Neuronal stem cell (in vitro differentiated cells): ENCODE results near the gene VEGFC.

Experiments
- DNase-seq: peaks from one replicate; pipeline ENCODE4 v3.0.0-alpha.2; 2013; ENCODE audit warnings: low spot score
- H2AFZ ChIP-seq: one replicate; pipeline ENCODE4 v1.6.1; 2013; ENCODE audit warnings: mild to moderate bottlenecking, low read length, inconsistent platforms
- H2AK5ac ChIP-seq: 2 replicates; pipeline ENCODE4 v1.6.1; 2013; ENCODE audit warnings: low read depth, mild to moderate bottlenecking, inconsistent platforms, low read length, moderate library complexity, mixed read lengths
- H2BK120ac ChIP-seq: 2 replicates; pipeline ENCODE4 v1.6.1; 2013; ENCODE audit warnings: low read depth, mild to moderate bottlenecking, inconsistent platforms, low read length, moderate library complexity, mixed read lengths
- H2BK12ac ChIP-seq: one replicate; pipeline ENCODE4 v1.6.1; 2013; ENCODE audit warnings: low read length, inconsistent platforms
- H2BK15ac ChIP-seq: 2 replicates; pipeline ENCODE4 v1.6.1; 2013; ENCODE audit warnings: mild to moderate bottlenecking, low read length, inconsistent platforms, mixed read lengths
- H2BK5ac ChIP-seq: one replicate; pipeline ENCODE4 v1.6.1; 2013; ENCODE audit warnings: inconsistent platforms, mild to moderate bottlenecking, low read length, moderate library complexity
- H3K14ac ChIP-seq: one replicate; pipeline ENCODE4 v1.6.1; 2013; ENCODE audit warnings: low read length, inconsistent platforms
- H3K18ac ChIP-seq: 2 replicates; pipeline ENCODE4 v1.6.1; 2013; ENCODE audit warnings: low read length, inconsistent platforms
- H3K23ac ChIP-seq: 2 replicates; pipeline ENCODE4 v1.6.1; 2013; ENCODE audit warnings: low read depth, mild to moderate bottlenecking, mixed read lengths, low read length, inconsistent platforms; ENCODE audit not compliant: poor library complexity
- H3K27ac ChIP-seq: replicated peaks from 3 replicates; pipeline ENCODE4 v1.5.1; 2013; ENCODE audit warnings: low read length, inconsistent platforms
- H3K27me3 ChIP-seq, 3 experiments: 2 replicates each; pipeline ENCODE4 v1.6.1; 2013; ENCODE audit warnings: low read length in 3 of 3, mild to moderate bottlenecking in 2 of 3, inconsistent platforms in 1 of 3, low read depth in 1 of 3, mixed read lengths in 1 of 3, moderate library complexity in 1 of 3; ENCODE audit not compliant: control insufficient read depth in 3 of 3, insufficient read depth in 3 of 3
- H3K36me3 ChIP-seq, 2 donors: replicated peaks in 1 of 2; 2 replicates each; pipeline ENCODE4 v1.6.1; 2013; ENCODE audit warnings: low read length in 2 of 2; ENCODE audit not compliant: control insufficient read depth in 2 of 2, insufficient read depth in 2 of 2
- H3K4ac ChIP-seq: 2 replicates; pipeline ENCODE4 v1.6.1; 2013; ENCODE audit warnings: inconsistent platforms, mild to moderate bottlenecking, low read length, moderate library complexity
- H3K4me1 ChIP-seq, 2 donors: 1 replicate in 1 of 2; 2 replicates in 1 of 2; pipeline ENCODE4 v1.6.1; 2013; ENCODE audit warnings: low read length in 2 of 2, low read depth in 1 of 2; ENCODE audit not compliant: control insufficient read depth in 2 of 2, insufficient read depth in 1 of 2
- H3K4me2 ChIP-seq: one replicate; pipeline ENCODE4 v1.6.1; 2013; ENCODE audit warnings: mild to moderate bottlenecking, low read length, inconsistent platforms; ENCODE audit not compliant: insufficient read depth, poor library complexity, severe bottlenecking
- H3K4me3 ChIP-seq, 2 donors: 2 replicates each; pipeline ENCODE4 v1.5.1; 2013; ENCODE audit warnings: low read length in 2 of 2, mild to moderate bottlenecking in 2 of 2, inconsistent platforms in 1 of 2, moderate library complexity in 1 of 2
- H3K79me1 ChIP-seq: one replicate; pipeline ENCODE4 v1.6.1; 2013; ENCODE audit warnings: low read depth, mild to moderate bottlenecking, inconsistent platforms, low read length, moderate library complexity
- H3K9ac ChIP-seq: one replicate; pipeline ENCODE4 v1.6.1; 2013; ENCODE audit warnings: mild to moderate bottlenecking, low read depth, low read length, inconsistent platforms; ENCODE audit not compliant: poor library complexity
- H3K9me3 ChIP-seq, 2 donors: replicated peaks in 1 of 2; 2 replicates each; pipeline versions ENCODE3 to v1.6.1; 2013; ENCODE audit warnings: low read length in 2 of 2, mild to moderate bottlenecking in 2 of 2, inconsistent platforms in 1 of 2, low read depth in 1 of 2, mixed read lengths in 1 of 2, moderate library complexity in 1 of 2; ENCODE audit not compliant: control insufficient read depth in 2 of 2, insufficient read depth in 1 of 2
- H4K8ac ChIP-seq: one replicate; pipeline ENCODE4 v1.6.1; 2013; ENCODE audit warnings: low read depth, mild to moderate bottlenecking, inconsistent platforms, low read length, moderate library complexity
- H4K91ac ChIP-seq: one replicate; pipeline ENCODE4 v1.6.1; 2013; ENCODE audit warnings: low read length, low read depth, mild to moderate bottlenecking, inconsistent platforms; ENCODE audit not compliant: poor library complexity
- WGBS, 2 donors: extraction: QIAGEN DNeasy Blood & Tissue Kit; methylation state at CpG; one replicate each; pipeline ENCODE4 v1.1.7; 2013; ENCODE audit warnings: missing lambda C conversion rate in 2 of 2, mixed read lengths in 1 of 2; ENCODE audit not compliant: insufficient read length in 2 of 2, insufficient replicate concordance in 1 of 2; ENCODE audit errors: extremely low coverage in 2 of 2; 5-methylcytosine and 5-hydroxymethylcytosine counted together

VEGFC gene

DNA sequence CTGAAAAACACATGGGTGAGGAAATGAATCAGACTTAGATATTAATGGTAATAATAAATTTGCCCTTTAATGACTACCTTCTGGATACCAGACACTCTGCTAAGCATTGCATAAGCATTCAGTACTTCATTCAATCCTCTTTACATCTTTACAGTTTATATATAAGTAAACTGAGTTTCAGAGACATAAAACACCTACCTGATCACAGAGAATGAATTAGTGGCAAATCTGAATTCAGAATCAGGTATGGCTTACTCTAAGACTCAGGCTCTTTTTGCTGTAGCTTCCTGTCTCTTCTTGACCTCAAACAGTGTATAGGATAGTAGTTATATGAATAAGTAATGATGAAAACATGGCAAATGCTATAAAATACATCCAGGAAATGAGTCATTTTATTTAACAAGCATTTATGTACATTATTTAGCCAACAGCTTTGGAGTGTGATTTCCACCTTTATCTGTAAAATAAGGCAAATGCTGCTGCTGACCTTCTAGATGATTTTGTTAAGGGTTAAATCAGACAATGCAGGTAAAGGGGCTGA is 83.9 kb downstream of the VEGFC start:
- no peak overlapping the region for H2AK5ac ChIP-seq
- no peak for DNase-seq
- no peak overlapping the region for H3K4me3 ChIP-seq
- H3K18ac ChIP-seq, result no peak overlapping the region
- no peak overlapping the region for H3K4me2 ChIP-seq
- no peak overlapping the region for H4K8ac ChIP-seq
- no peaks in the 10 kb centered on the region for H3K4me1 ChIP-seq
- H3K4ac ChIP-seq, result no peak overlapping the region
- H3K27ac ChIP-seq, result no peak overlapping the region
- no peak overlapping the region for H2BK5ac ChIP-seq
- H3K9ac ChIP-seq, result no peak overlapping the region
- H3K79me1 ChIP-seq, result no peaks in the 10 kb centered on the region
- no peak overlapping the region for H3K14ac ChIP-seq
- no peaks in the 10 kb centered on the region for H3K9me3 ChIP-seq
- H2BK15ac ChIP-seq, result no peak overlapping the region
- no peak overlapping the region for H2AFZ ChIP-seq
- H3K23ac ChIP-seq, result no peak overlapping the region
- no peaks in the 10 kb centered on the region for H3K27me3 ChIP-seq
- no peak overlapping the region for H2BK120ac ChIP-seq
- no peak overlapping the region for H2BK12ac ChIP-seq
- H4K91ac ChIP-seq, result no peak overlapping the region
- no peaks in the 10 kb centered on the region for H3K36me3 ChIP-seq

DNA sequence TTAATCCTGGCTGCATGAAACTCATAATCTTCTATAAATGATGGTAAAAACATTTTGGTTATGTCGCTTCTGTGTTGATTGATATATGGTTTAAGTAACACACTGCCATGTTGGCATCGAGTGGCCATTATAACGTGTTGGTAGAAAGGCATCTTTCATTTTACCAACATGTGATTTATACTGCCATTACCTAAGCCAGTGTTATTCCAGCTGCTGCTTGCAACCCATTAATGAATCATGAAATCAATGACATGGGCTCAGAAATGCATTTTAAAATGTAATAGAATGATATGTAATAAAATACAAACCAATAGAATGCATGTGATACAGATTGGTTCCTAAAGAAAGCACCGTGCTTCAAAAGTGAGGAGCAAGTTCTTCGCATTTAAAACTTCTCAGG is 102.0 kb downstream of the VEGFC start:
- Histone ChIP-seq H4K91ac (no peak overlapping the region), H2BK12ac (no peak overlapping the region), H2AK5ac (no peak overlapping the region), H3K9me3 (no peaks in the 10 kb centered on the region), H3K4me1 (no peaks in the 10 kb centered on the region), H3K23ac (no peak overlapping the region), H3K4me2 (no peak overlapping the region), H2AFZ (no peak overlapping the region), H3K79me1 (no peaks in the 10 kb centered on the region), H2BK15ac (no peak overlapping the region), H4K8ac (no peak overlapping the region), H3K18ac (no peak overlapping the region), H3K27me3 (no peaks in the 10 kb centered on the region), H2BK120ac (no peak overlapping the region), H3K4me3 (no peak overlapping the region), H3K4ac (no peak overlapping the region), H2BK5ac (no peak overlapping the region), H3K27ac (no peak overlapping the region), H3K14ac (no peak overlapping the region), H3K36me3 (no peaks in the 10 kb centered on the region), H3K9ac (no peak overlapping the region)
- DNase-seq, result no peak
- WGBS, 2 donors, result no CpG with 5 or more reads among the region's 5 CpGs

DNA sequence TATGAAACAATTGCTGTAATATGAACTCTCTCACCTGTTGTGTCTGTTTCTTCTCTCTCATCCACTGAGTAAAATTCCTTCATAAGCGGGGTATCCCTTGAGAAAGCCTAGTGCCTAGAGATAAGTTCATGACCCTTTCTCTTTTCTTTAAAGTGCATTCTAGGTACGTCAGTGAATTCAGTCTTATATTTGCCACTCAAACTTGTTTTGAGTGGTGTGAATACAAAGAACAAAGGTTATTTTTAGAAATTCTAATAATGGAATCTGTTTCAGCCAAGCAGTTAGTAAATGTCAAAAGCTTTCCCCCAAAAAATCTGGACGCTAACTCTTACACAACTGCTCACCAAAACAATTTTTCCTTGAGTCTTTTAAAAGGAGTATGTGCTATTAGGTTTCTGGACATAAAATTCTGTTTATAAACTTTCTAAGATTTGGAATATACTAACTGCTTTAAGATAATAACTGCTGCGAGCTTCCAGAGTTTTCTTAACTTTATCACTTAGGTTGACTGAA is 112.0 kb downstream of the VEGFC start:
- Histone ChIP-seq H3K27me3 (no peaks in the 10 kb centered on the region), H3K9me3 (peaks cover 2 to 4% of the 10 kb centered on the region in 2 donors), H3K4me1 (no peaks in the 10 kb centered on the region), H2BK5ac (no peak overlapping the region), H4K8ac (no peak overlapping the region), H3K4me3 (no peak overlapping the region), H4K91ac (no peak overlapping the region), H3K23ac (no peak overlapping the region), H3K27ac (no peak overlapping the region), H2BK15ac (no peak overlapping the region), H3K18ac (no peak overlapping the region), H3K4me2 (no peak overlapping the region), H3K36me3 (no peaks in the 10 kb centered on the region), H3K14ac (no peak overlapping the region), H2AK5ac (no peak overlapping the region), H2AFZ (no peak overlapping the region), H2BK120ac (no peak overlapping the region), H3K4ac (no peak overlapping the region), H3K9ac (no peak overlapping the region), H2BK12ac (no peak overlapping the region), H3K79me1 (no peaks in the 10 kb centered on the region)
- DNase-seq, result no peak
- no CpG with 5 or more reads among the region's 4 CpGs for WGBS, 2 donors

DNA sequence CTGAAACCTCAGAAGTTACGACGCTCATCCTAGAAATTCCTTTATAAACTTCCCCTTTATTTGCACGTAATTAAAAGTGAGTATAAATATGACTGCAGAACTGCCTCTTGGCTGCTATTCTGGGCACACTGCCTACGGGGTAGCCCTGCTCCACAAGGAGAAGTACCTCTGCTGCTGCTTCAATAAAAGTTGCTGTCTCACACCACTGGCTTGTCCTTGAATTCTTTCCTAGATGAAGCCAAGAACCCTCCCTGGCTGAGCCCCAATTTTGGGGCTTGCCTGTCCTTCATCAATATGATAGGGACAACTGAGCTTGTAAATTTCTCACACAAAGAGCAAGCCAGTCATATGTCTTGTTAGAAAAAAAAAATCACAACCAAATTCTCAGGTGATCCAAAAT is 115.8 kb downstream of the VEGFC start:
- no CpG with 5 or more reads among the region's 4 CpGs for WGBS, 2 donors
- H2BK5ac ChIP-seq, result no peak overlapping the region
- H3K14ac ChIP-seq, result no peak overlapping the region

More for the DNA sequence above, 115.8 kb downstream of the VEGFC start:
- no peak overlapping the region for H2BK12ac ChIP-seq
- H3K9me3 ChIP-seq, result peaks cover 2 to 4% of the 10 kb centered on the region in 2 donors
- H2AK5ac ChIP-seq, result no peak overlapping the region
- H2BK120ac ChIP-seq, result no peak overlapping the region
- no peak overlapping the region for H3K4me2 ChIP-seq
- no peak overlapping the region for H4K8ac ChIP-seq
- H3K23ac ChIP-seq, result no peak overlapping the region
- H3K79me1 ChIP-seq, result no peaks in the 10 kb centered on the region
- H3K4me1 ChIP-seq, result peaks cover 0 to 3% of the 10 kb centered on the region in 2 donors
- no peak overlapping the region for H2AFZ ChIP-seq
- H3K18ac ChIP-seq, result no peak overlapping the region
- H3K27ac ChIP-seq, result no peak overlapping the region
- no peak overlapping the region for H2BK15ac ChIP-seq
- H3K4ac ChIP-seq, result no peak overlapping the region
- no peaks in the 10 kb centered on the region for H3K27me3 ChIP-seq
- no peak overlapping the region for H3K4me3 ChIP-seq
- DNase-seq, result no peak
- no peaks in the 10 kb centered on the region for H3K36me3 ChIP-seq
- H4K91ac ChIP-seq, result no peak overlapping the region
- no peak overlapping the region for H3K9ac ChIP-seq
